NCI-H1417 treated with DMSO at 0.1 percent for 48 hours (cell line): ENCODE measurements around the gene LSMEM2.

ENCODE experiments used
- DNase-seq: peaks from one replicate; lab custom pipeline; 2025; lab: John Stamatoyannopoulos, UW

Gene LSMEM2

DNA sequence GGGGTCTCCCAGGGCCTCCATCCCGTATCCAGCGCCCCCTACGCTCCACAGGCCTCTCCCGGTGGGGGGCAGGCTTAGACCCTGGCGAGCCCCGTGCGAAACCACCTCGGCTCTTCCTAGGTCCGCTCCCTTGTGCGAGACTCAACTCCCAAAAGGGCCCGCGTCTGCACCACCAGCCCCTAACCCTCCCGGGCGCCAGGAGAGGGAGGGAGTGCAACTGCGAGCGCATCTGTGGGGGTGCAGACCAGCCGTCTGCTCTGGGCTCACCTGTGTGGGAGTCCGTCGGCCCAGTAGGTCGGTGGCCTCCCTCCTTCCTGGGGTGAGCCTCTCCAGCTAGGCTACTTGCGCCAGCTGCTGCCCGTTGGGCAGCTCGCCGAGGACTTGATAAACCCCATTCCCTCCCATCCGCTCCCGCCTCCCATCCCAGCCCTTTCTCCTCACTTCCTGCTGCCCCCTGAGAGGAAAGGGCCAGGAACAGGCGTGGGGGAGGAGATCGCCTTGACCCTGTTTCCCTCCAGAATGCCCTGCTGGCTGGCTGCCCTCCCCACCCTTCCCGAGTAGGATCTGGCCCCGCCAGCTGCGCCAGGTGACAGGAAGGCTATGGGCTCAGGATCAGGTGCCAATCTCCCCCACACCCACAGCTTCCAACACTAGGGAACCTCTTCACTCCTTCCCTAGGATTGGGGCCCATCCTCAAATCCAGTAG, 43.7 kb downstream of the LSMEM2 start, which contains the start of gene HYAL2:
TSS of gene HYAL2 (minus strand) at position 360 of the 706 bp plus-strand sequence. CDS start 2,256 bp downstream, outside the sequence.
- DNase-seq = no peak

DNA sequence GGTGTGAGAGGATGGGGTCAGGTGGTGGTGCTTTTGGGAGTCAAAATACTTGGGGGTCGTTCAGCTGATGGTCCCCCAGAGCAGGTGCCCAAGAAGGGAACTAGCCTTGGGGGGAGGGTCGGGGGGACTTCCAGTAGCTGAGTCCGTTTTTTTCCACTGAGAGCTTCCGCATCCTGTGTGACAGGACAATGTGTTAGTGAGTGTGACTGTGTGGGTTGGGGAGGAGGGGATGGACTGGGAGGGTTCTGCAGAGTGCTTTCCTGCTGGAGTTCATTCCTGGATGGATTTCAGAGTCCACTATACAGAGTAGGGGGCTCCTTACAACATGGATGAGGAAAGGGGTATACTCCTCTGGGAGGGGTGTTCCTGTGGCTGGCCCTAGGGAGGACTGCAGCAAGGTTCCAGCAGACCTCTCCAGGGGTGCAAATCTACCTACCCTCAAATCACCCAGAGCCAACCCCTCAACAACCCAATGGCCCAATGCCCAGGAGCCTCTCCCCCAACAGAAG, 44.3 kb downstream of the LSMEM2 start:
- DNase-seq = no peak

DNA sequence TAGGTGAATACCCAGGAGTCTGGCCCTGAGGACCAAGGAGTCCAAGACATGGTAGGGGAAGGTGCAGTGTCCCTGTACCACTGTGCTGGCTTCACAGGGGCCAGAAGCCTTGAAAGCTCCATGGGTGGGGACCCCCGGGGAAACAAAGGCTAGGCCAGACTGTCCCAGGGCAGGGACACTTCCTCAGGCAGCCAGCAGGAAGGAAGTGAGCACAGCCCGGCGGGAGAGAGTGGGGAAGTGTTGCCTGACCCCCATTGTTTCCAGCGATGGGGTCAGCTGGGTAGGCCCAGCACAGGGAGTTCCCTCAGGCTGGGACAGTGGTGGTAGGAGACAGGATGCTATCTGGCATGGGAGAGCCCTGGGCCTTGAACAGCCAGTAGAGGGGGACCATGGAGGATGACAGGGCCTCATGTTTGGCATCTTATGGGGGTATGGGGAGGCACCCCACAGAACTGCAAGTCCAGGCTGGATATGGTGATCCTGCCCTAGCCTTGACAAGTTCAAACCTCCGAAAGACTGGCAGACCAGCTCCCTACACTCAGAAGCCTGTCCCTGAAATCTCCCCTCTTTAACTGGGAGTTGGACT, 44.8 kb downstream of the LSMEM2 start:
- no peak for DNase-seq

DNA sequence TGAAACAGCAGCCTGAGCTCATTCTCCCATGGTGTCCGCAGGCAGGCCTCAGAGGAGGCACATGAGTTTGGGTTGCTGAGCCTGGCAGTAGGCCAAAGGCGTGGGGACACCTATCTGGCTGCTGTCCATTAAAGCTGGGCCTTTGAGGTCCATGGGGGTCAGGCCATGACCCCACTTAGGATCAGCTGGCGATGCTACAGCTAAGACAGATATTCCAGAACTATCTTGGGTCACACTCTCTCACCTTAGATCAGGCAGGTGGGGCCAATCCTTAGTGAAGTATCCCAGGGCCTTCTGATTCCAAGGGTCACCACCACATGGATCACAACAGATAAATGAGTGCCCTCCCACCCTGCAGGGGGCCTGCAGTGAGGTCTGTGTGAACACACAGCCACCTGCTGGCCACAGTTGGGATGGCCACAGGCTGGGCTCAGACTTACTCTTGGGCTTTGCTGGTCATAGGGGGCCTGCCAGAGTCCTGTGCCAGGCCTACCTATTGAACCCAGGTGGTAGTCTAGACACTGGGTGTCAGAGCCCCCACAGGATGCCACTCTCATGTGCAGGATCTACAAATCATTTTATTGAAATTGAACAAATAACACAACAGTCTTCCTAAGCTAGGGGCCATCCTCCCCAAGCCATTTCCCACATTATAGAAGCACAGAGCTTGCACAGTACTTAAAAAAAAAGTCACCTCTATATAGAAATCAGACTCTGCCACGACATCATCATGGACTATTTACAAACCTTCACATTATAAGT, 45.6 kb downstream of the LSMEM2 start:
- DNase-seq = no peak

DNA sequence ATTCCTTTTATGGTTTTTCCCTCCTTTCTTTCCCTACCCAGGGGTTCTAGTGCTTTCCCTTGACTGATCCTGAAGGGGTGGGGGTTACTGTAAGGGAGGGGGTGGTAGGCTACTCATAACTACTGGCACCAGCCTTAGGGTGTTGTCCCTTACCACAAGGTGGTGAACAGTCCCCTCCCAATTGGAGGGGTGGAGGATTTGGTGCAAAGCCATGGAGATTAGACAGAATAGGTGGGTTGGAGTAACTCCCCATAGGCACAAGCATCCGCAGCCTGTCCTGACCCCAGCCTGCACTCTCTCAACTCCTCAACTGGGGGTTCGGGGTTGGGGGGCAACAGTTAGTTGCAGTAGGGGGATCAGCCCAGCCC, 46.2 kb downstream of the LSMEM2 start:
- no peak for DNase-seq

DNA sequence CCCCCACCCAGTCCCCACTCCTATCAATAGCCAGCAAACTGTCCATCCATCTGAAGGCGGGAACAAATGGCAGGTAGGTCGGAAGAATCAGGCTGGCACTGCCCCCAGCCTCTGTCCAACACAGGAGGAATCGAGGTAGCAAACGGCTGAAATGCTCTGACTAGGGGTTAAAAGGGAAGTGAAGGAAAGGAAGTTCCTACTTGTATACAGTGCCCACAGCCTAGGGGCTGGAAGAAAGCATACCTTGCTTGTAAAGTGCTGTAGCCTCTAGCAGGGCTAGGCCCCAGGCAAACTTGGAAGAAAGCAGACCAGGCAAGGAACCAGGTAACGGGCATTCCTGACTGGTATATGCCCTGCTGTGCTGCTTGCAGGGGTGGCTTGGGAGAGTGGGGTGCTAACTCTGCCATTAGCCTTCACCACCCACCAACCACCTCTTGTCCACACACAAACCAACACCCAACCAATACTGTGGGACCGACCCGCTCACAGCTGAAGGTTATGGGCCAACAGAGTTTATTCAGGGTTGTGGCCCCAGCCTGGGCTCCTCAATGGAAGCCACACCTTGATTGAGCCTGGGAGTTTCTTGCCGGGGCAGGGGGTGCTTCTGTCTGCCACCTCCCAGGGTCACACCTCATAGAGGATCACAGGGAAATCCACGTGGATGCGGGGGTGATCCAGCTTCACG, 46.8 kb downstream of the LSMEM2 start:
- DNase-seq = no peak

DNA sequence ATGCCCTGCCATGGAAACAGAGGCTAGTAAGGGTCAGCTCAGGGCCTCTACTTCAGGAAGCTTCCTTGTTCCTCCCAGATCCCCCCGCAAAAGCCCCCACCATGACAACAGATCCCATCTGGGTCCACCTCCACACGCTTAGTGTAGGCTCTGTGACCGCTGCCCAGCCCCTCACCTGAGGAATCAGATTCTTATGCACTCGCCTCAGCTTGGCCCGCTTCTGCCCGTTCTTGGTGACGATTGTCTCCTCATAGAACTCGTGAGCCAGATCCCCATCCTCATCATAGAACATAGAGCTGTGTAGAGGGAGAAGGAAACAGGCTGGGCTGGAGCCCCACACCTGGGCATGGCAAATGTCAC, 47.3 kb downstream of the LSMEM2 start:
- no peak for DNase-seq

DNA sequence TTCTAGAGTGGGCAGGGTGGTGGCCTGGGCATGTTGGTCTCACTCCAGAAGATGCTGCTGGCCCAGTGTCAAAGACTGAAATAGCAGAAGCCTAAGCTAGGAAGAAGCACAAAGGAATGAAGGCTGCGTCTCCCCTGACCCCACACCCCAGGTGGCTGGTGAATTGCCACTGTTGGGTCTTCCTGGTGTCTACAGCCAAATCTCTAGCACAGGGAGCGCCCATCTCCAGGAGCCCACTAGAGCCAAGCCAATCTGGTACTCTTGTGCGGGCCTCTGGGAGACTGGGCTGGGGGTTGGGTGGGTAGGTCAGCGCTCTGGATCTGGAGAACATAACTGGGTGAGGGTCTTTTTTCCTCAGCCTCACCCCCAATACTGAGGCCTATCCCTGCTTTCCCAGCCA, 48.2 kb downstream of the LSMEM2 start:
- no peak for DNase-seq

DNA sequence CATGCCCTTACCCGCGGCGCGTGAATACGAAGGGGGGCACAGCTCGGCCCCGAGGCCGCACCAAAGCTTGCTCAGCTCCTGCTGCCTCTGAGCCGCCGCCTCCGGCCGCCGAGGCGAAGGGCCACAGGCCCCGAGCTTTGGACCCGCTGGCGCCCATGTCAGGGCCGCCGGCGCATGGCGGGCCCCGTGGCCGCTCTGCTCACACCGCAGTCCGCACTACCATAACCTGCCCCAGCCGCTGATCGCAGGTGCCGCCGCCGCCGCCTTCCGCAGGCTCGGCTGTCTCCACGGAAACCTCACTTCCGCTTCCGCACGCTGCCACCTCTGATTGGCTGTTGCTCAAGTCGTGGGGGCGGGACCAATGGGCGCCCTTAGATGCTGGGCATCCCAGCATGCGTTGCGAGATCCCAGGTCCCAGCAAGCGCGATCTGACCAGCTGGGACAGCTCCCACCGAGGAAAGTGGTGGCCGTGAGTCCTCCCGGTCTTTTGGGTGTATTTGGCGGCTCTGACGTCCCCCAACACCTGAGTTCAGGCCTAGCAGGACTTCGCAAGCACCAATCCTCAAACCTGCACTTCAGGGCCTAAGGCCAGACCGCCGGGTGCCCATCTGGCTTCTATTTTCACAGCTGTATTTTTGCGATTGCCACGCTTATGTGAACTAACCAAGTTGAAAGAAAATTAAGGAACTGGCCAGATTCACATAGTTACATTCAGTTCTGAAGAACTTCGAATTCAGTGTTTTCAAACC, 49.2 kb downstream of the LSMEM2 start, which contains the start of gene TUSC2:
TSS of gene TUSC2 (minus strand) at position 281 of the 749 bp plus-strand sequence. CDS start at position 157, 124 bp downstream.
- DNase-seq = peak; percentile 54

DNA sequence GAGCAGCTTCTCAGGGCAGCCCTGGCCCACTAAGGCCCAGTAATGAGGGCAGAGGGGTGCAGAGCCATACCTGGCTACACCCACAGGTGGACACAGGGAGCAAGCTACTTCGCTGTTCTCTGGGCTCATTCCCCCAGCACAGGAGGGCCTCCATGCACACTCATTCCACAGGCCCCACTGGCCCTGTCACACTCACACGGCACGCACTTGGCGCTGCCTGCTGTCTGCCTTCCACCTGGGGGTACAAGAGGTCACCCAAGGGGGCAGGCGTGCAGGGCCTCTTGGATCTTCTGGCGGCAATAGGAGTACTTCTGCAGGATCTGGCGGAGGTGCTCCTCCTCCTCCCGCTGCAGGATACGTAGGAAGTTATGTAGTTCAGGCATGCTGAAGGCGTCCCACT, 51.4 kb downstream of the LSMEM2 start:
- DNase-seq = no peak

DNA sequence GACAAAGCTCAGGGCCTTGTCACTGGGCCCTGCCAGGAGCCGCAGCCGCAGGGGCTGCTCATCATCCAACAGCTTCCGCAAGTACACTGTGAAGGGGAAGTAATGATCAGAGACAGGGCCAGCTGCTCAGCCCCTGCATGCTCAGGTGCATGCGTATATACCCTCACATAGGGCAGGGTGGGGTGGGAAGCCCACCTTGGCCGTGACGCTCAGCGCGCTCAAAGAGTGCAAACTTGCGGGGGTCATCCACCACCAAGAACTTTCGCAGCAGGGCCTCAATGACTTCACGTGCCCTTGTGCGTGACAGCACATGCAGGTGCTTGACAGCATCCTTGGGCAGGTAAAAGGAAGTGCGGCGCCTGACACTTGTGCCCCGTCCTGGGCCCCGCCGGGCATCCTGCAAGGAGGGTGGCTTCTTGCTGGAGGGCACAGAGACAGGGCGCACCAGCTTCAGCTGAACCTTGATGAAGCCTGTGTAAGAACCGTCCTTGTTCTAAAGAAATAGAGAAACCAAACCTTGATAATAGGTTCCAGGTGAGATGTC, 52.5 kb downstream of the LSMEM2 start:
- DNase-seq = no peak

DNA sequence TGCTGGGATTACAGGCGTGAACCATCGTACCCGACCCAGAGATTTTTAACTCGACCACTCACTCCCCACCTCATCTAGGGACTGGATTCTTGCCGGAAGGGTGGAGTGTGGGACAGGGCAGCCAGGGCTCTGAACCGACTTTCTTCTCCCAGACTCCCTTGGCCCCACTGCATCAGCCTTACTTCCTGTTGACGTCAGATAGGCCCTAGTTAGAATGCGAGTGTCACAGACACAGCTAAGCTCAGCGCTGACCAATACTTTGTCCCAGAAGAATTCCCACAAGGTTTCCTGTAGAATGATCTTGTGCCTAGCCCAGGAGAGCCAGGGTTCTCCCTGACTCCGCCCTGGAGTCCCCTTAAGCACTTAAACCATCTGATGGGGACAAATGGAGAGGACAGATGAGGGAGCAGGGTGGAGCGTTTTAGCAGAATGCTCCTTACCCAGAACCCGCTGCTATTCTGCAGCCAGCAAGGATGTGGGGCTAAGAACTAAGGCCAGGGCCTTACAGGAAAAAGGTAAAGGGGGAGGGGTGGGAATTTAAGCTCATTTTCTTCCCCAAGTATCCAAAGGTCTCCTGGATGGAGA, 54.9 kb downstream of the LSMEM2 start:
- no peak for DNase-seq

DNA sequence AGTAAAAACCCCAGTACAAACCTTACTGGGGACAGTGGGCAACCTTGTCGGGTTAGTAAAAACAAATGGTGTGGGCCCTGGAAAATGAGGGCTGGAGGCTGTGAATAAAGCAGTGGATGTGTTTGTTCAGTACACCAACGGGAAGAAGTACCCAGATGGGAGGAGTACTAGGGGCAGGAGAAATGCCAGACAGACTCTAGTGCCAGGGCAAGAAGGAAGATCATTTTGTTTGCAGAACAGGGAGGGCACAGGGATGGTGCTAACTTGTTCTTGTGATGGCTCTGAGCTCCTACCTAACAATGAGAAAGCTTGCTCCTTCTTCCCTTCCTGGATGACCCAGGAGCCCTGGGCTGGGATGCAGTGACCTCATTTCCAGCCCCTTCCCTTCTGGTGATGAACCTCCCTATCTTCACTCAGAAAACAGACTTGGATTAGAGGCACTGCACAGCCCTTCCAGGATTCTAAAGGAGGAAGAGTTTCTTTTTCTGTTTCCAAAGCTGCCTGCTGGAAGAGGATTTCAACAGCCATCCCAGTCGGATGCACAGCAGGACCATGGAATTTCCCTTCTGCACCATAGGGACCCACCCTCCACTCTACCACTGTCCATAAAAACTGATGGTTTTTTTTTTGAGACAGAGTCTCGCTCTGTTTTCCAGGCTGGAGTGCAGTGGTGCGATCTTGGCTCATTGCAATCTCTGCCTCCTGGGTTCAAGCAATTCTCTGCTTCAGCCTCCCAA, 55.6 kb downstream of the LSMEM2 start:
- no peak for DNase-seq

DNA sequence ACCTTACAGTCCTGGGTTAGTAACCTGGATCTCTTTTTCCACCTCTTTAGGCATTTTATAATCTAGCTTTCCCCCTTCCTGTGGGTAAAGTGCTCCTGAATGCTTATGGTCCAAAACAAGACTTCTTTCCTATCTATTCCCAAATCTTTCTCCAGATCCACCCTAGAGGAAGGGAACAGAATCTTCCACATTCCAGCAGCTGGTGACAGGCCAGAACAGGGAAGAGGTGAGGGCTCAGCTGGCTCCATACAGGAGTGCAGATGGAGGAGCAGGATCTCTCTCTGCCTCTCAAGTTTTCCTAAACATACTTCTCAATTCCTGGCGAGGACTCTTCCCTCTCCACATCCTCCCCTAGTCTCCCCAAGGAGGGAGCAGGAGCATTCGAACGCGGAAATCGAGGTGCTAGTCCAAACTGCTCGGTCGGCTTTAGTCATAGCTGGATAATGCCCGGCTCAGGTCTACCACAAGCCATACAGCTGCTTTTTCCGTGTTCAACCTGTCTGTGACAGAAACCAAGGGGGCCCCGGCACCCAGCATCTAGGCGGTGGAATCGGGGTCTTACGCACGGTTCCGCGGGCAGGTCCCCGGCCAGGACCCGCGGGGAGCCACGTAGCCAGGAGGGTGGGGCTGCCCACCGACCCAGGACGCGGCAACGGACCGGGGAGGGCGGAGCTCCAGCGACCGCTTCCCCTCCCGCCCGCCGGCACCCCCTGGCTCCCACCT, 57.7 kb downstream of the LSMEM2 start:
- DNase-seq = no peak

DNA sequence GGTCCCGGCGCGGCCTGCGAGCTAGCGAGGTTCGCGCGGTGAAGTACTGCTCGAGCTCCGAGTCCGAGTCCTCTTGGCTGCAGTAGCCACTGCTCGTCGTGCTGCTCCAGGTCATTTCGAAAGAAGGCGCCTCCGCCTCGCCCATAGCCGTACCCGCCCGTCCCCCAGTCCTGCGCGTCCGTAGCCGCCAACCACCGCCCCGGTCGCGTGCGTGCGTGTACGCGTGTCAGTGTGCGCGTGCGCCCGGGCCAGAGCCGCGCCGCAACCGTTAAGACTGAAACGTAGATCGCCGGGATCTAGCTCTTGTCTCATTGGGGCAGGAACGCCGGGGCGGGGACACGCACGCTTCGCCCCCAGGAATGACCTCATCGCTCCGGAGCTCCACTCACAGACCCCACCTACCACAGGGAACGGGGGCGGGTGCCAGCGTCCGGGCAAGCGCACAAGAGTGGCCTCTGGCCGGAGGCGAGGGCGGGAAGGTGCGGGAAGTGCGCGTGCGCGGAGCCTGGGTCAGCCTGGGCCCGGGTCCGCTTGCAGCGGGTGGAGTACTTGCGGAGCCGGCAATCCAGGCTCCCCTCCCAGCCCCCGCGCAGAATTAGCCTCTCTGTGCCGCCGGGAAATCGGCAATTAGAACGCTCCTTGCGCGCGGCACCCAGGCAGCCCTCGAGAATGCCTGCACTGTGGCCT, 58.4 kb downstream of the LSMEM2 start:
- peak; percentile 81 for DNase-seq
